H9 (cell line): ENCODE results near the gene FARP1. TPM values are rescaled to one million over a fixed set of nuclear protein-coding genes. Genes with fewer than 3 reads are reported as not detected.

Experiments used
- DNase-seq: peaks from one replicate; pipeline ENCODE4 v3.0.0-alpha.2; 2017
- H2AFZ ChIP-seq: one replicate; pipeline ENCODE4 v1.6.1; 2013; ENCODE audit warnings: mild to moderate bottlenecking, low read length, control low read depth, moderate library complexity
- H2AK5ac ChIP-seq: 2 replicates; pipeline ENCODE4 v1.6.1; 2013; ENCODE audit warnings: low read length, control low read depth, mixed read lengths; ENCODE audit not compliant: insufficient read length
- H2BK120ac ChIP-seq: one replicate; pipeline ENCODE4 v1.6.1; 2013; ENCODE audit warnings: low read depth, mild to moderate bottlenecking, low read length, control low read depth, inconsistent platforms; ENCODE audit not compliant: poor library complexity, severe bottlenecking
- H2BK12ac ChIP-seq: 2 replicates; pipeline ENCODE4 v1.6.1; 2013; ENCODE audit warnings: low read length, control low read depth, mixed read lengths, low read depth; ENCODE audit not compliant: insufficient read length
- H2BK15ac ChIP-seq: 2 replicates; pipeline ENCODE4 v1.6.1; 2013; ENCODE audit warnings: low read depth, low read length, control low read depth
- H2BK20ac ChIP-seq: one replicate; pipeline ENCODE4 v1.6.1; 2013; ENCODE audit warnings: low read depth, mild to moderate bottlenecking, low read length, control low read depth, inconsistent platforms; ENCODE audit not compliant: poor library complexity, severe bottlenecking
- H2BK5ac ChIP-seq: 2 replicates; pipeline ENCODE4 v1.6.1; 2013; ENCODE audit warnings: low read length, control low read depth, mixed read lengths; ENCODE audit not compliant: insufficient read length
- H3K14ac ChIP-seq: 2 replicates; pipeline ENCODE4 v1.6.1; 2013; ENCODE audit warnings: low read length, control low read depth; ENCODE audit not compliant: insufficient read depth
- H3K18ac ChIP-seq: 2 replicates; pipeline ENCODE4 v1.6.1; 2013; ENCODE audit warnings: low read depth, mild to moderate bottlenecking, mixed read lengths, low read length, control low read depth; ENCODE audit not compliant: insufficient read length
- H3K23ac ChIP-seq: 2 replicates; pipeline ENCODE4 v1.6.1; 2013; ENCODE audit warnings: low read length, control low read depth, mixed read lengths, low read depth; ENCODE audit not compliant: insufficient read length
- H3K23me2 ChIP-seq: 2 replicates; pipeline ENCODE4 v1.6.1; 2013; ENCODE audit warnings: low read depth, mild to moderate bottlenecking, mixed read lengths, low read length, control low read depth; ENCODE audit not compliant: insufficient read length, poor library complexity, severe bottlenecking
- H3K27ac ChIP-seq: 2 replicates; pipeline ENCODE4 v1.5.1; 2013; ENCODE audit warnings: low read length, control low read depth, mixed read lengths, low read depth; ENCODE audit not compliant: insufficient read length
- H3K27me3 ChIP-seq: 2 replicates; pipeline ENCODE4 v1.6.1; 2013; ENCODE audit warnings: low read length, control low read depth, inconsistent platforms; ENCODE audit not compliant: insufficient read depth
- H3K4ac ChIP-seq: 2 replicates; pipeline ENCODE4 v1.6.1; 2013; ENCODE audit warnings: low read depth, mild to moderate bottlenecking, control low read depth, inconsistent platforms, low read length, moderate library complexity
- H3K4me1 ChIP-seq: 2 replicates; pipeline ENCODE4 v1.6.1; 2013; ENCODE audit warnings: low read length, control low read depth, inconsistent platforms; ENCODE audit not compliant: insufficient read depth
- H3K4me2 ChIP-seq: 2 replicates; pipeline ENCODE4 v1.6.1; 2013; ENCODE audit warnings: low read length, control low read depth, mixed read lengths; ENCODE audit not compliant: insufficient read length, insufficient read depth
- H3K56ac ChIP-seq: 2 replicates; pipeline ENCODE4 v1.6.1; 2013; ENCODE audit warnings: low read depth, mild to moderate bottlenecking, mixed read lengths, low read length, control low read depth; ENCODE audit not compliant: insufficient read length
- H3K79me1 ChIP-seq: 2 replicates; pipeline ENCODE4 v1.6.1; 2013; ENCODE audit warnings: low read depth, mild to moderate bottlenecking, moderate library complexity, low read length, control low read depth, inconsistent platforms; ENCODE audit not compliant: insufficient read depth, poor library complexity, severe bottlenecking
- H3K79me2 ChIP-seq: 2 replicates; pipeline ENCODE4 v1.6.1; 2013; ENCODE audit warnings: low read length, control low read depth, inconsistent platforms; ENCODE audit not compliant: insufficient read depth
- H3K9ac ChIP-seq: 2 replicates; pipeline ENCODE4 v1.6.1; 2013; ENCODE audit warnings: low read length, control low read depth, mixed read lengths; ENCODE audit not compliant: insufficient read length; ENCODE audit errors: extremely low read depth
- H3K9me3 ChIP-seq: one replicate; pipeline ENCODE4 v1.6.1; 2013; ENCODE audit warnings: low read depth, low read length, inconsistent platforms; ENCODE audit not compliant: control insufficient read depth
- H3T11ph ChIP-seq: one replicate; pipeline ENCODE4 v1.6.1; 2013; ENCODE audit warnings: mild to moderate bottlenecking, low read length, control low read depth, inconsistent platforms
- H4K20me1 ChIP-seq: one replicate; pipeline ENCODE4 v1.6.1; 2013; ENCODE audit not compliant: control insufficient read depth, insufficient read length, insufficient read depth
- H4K5ac ChIP-seq: 2 replicates; pipeline ENCODE4 v1.6.1; 2013; ENCODE audit warnings: low read depth, mild to moderate bottlenecking, mixed read lengths, low read length, control low read depth; ENCODE audit not compliant: insufficient read length
- H4K8ac ChIP-seq: replicated peaks from 2 replicates; pipeline ENCODE4 v1.6.1; 2013; ENCODE audit warnings: low read length, control low read depth, mixed read lengths, low read depth; ENCODE audit not compliant: insufficient read length
- H4K91ac ChIP-seq: 2 replicates; pipeline ENCODE4 v1.6.1; 2013; ENCODE audit warnings: low read depth, mild to moderate bottlenecking, moderate library complexity, mixed read lengths, low read length, control low read depth; ENCODE audit not compliant: insufficient read length
- H3K27ac Mint-ChIP-seq, 3 experiments: 2 replicates in 2 of 3; 3 replicates in 1 of 3; pipeline ENCODE4 v1.8.0; 2020 to 2021; ENCODE audit warnings: mixed read lengths in 3 of 3, mild to moderate bottlenecking in 1 of 3, moderate library complexity in 1 of 3
- H3K27me3 Mint-ChIP-seq: 2 replicates; pipeline ENCODE4 v1.8.0; 2021; ENCODE audit warnings: low read depth, mild to moderate bottlenecking, moderate library complexity, mixed read lengths
- H3K36me3 Mint-ChIP-seq, 3 experiments: 2 replicates in 2 of 3; 3 replicates in 1 of 3; pipeline ENCODE4 v1.8.0; 2020 to 2021; ENCODE audit warnings: low read depth in 3 of 3, mixed read lengths in 3 of 3; ENCODE audit not compliant: insufficient read depth in 1 of 3
- H3K4me1 Mint-ChIP-seq, 2 experiments: 2 replicates each; pipeline ENCODE4 v1.8.0; 2020; ENCODE audit warnings: mixed read lengths in 2 of 2
- H3K4me3 Mint-ChIP-seq, 2 experiments: 2 replicates in 1 of 2; 3 replicates in 1 of 2; pipeline ENCODE4 v1.8.0; 2020 to 2021; ENCODE audit warnings: mild to moderate bottlenecking in 2 of 2, mixed read lengths in 2 of 2, moderate library complexity in 1 of 2
- H3K9me3 Mint-ChIP-seq, 2 experiments: 2 replicates in 1 of 2; 3 replicates in 1 of 2; pipeline ENCODE4 v1.8.0; 2020; ENCODE audit warnings: mild to moderate bottlenecking in 2 of 2, mixed read lengths in 2 of 2, moderate library complexity in 1 of 2
- CTCF ChIP-seq: fragments of 200-600 bp; sonication (generic); conservative IDR thresholded peaks from 3 replicates; pipeline ENCODE4 v1.8.0; 2021; ENCODE audit warnings: antibody characterized with exemption, mild to moderate bottlenecking
- WGBS: extraction: QIAGEN DNeasy Blood & Tissue Kit; methylation state at CpG from one replicate; pipeline ENCODE4 v1.1.7; 2013; ENCODE audit warnings: missing lambda C conversion rate, low lambda C conversion rate, mixed read lengths; ENCODE audit not compliant: insufficient read length; ENCODE audit errors: extremely low coverage; 5-methylcytosine and 5-hydroxymethylcytosine counted together
- total RNA-seq: library from RNA; stranded (reverse); gene quantifications from 2 replicates; pipeline ENCODE4 v1.2.1, GENCODE V29; 2021

Gene FARP1
- total RNA-seq, 1 experiment from 2014 or later: 95.9 TPM

GRCh38 chr13:98468361-98468760, 325.5 kb downstream of the FARP1 start:
- H3K4ac ChIP-seq: no peak overlapping the region
- no peak overlapping the region for H2BK20ac ChIP-seq
- TF ChIP-seq CTCF: no peak
- no peak for DNase-seq
- 0 out of 2 replicates have a peak, but pooled peaks cover 3% of the 10 kb centered on the region for H3K4me1 ChIP-seq
- no peaks in the 10 kb centered on the region for H3K27me3 ChIP-seq
- H3K56ac ChIP-seq: no peak overlapping the region
- H3K27ac ChIP-seq: no peak overlapping the region
- H3K9ac ChIP-seq: no peak overlapping the region
- H3K23me2 ChIP-seq: no peaks in the 10 kb centered on the region
- no peak overlapping the region for H4K8ac ChIP-seq
- no peak overlapping the region for H2AK5ac ChIP-seq
- Mint-ChIP-seq H3K4me3 (no peak overlapping the region), H3K9me3 (no peaks in the 10 kb centered on the region; a peak in 1 of 5 replicates), H3K27ac (peak overlapping the region in 2 of 3 experiments; percentile 69 to 87; a peak in 4 of 7 replicates), H3K36me3 (peaks cover 33 to 48% (median 41%) of the 10 kb centered on the region in 3 experiments; a peak in 6 of 7 replicates), H3K27me3 (no peaks in the 10 kb centered on the region), H3K4me1 (peaks cover 4 to 10% of the 10 kb centered on the region in 2 experiments; a peak in 3 of 4 replicates)
- H3K79me1 ChIP-seq: peaks cover 8% of the 10 kb centered on the region
- H3K4me2 ChIP-seq: no peak overlapping the region
- no peak overlapping the region for H2AFZ ChIP-seq
- H4K20me1 ChIP-seq: no peaks in the 10 kb centered on the region
- no peak overlapping the region for H2BK15ac ChIP-seq
- no peak overlapping the region for H3K23ac ChIP-seq
- no peak overlapping the region for H4K91ac ChIP-seq
- H2BK12ac ChIP-seq: no peak overlapping the region
- H3T11ph ChIP-seq: no peak overlapping the region
- no peak overlapping the region for H3K18ac ChIP-seq
- WGBS: no CpG with 5 or more reads among the region's 3 CpGs
- no peaks in the 10 kb centered on the region; the same call in 1 of the 2 replicates for H3K79me2 ChIP-seq
- H2BK120ac ChIP-seq: no peak overlapping the region
- no peaks in the 10 kb centered on the region for H3K9me3 ChIP-seq
- H2BK5ac ChIP-seq: no peak overlapping the region
- no peak overlapping the region for H3K14ac ChIP-seq
- H4K5ac ChIP-seq: no peak overlapping the region
